ENCODE data around the gene RECQL.

RECQL gene

DNA sequence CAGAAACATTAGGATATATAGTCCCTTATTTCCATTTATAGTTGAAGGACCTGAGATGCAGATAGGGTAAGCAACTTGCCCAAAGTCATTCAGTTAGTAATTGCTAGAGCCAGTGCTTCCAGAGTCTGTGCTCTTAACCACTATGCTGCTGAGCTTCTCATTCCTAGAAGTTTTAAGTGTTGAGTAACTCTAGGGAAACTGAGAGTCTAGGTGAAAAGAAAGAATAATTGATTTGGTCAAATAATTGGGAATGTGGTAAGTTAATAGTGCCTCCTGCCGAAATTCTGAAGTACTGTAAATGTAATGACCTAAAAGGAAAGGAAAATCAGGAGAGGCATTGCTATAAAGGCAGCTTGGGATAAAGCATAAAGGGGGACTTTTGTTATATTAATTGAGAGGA lies 49.9 kb downstream of the RECQL start:
- H3K4me1 ChIP-seq (ENCODE audit: insufficient read depth, insufficient read length): no peaks in the 10 kb centered on the region
- no peak for TF ChIP-seq YY1 (IDR thresholded peaks at IDR 0.05; ENCODE audit: insufficient read depth, insufficient read length)
- no peak for TF ChIP-seq SUZ12 (IDR thresholded peaks at IDR 0.05; ENCODE audit: extremely low read depth, insufficient read depth, insufficient read length)
- no peak for TF ChIP-seq ZNF274 (IDR thresholded peaks at IDR 0.05; ENCODE audit: low read depth, low read length)
- H3K27me3 ChIP-seq (ENCODE audit: insufficient read depth, insufficient read length): no peaks in the 10 kb centered on the region
- DNase-seq (ENCODE audit: low read depth, low spot score): peak; percentile 28
- no peak overlapping the region for H3K9ac ChIP-seq (ENCODE audit: insufficient read length, low read depth)
- H3K9me3 ChIP-seq (ENCODE audit: insufficient read depth, low read length): no peaks in the 10 kb centered on the region
- H3K4me3 ChIP-seq (ENCODE audit: insufficient read length, low read depth): no peak overlapping the region
- H3K36me3 ChIP-seq (ENCODE audit: insufficient read depth, insufficient read length, low read length): peaks cover 2% of the 10 kb centered on the region

- no peaks in the 10 kb centered on the region for H3K27me3 ChIP-seq (ENCODE audit: insufficient read depth, insufficient read length)
- H3K36me3 ChIP-seq (ENCODE audit: insufficient read depth, insufficient read length, low read length): peaks cover 4% of the 10 kb centered on the region
- no peak overlapping the region for H3K4me3 ChIP-seq (ENCODE audit: insufficient read length, low read depth)
- no peaks in the 10 kb centered on the region for H3K9me3 ChIP-seq (ENCODE audit: insufficient read depth, low read length)
- no peak for DNase-seq (ENCODE audit: low read depth, low spot score)
- no peak for TF ChIP-seq SUZ12 (IDR thresholded peaks at IDR 0.05; ENCODE audit: extremely low read depth, insufficient read depth, insufficient read length)
- TF ChIP-seq YY1 (IDR thresholded peaks at IDR 0.05; ENCODE audit: insufficient read depth, insufficient read length): no peak
- TF ChIP-seq ZNF274 (IDR thresholded peaks at IDR 0.05; ENCODE audit: low read depth, low read length): no peak
- H3K9ac ChIP-seq (ENCODE audit: insufficient read length, low read depth): no peak overlapping the region
- no peaks in the 10 kb centered on the region for H3K4me1 ChIP-seq (ENCODE audit: insufficient read depth, insufficient read length)
These were observed 57.0 kb downstream of the RECQL start for GRCh38 chr12:21444193-21445146.

DNA sequence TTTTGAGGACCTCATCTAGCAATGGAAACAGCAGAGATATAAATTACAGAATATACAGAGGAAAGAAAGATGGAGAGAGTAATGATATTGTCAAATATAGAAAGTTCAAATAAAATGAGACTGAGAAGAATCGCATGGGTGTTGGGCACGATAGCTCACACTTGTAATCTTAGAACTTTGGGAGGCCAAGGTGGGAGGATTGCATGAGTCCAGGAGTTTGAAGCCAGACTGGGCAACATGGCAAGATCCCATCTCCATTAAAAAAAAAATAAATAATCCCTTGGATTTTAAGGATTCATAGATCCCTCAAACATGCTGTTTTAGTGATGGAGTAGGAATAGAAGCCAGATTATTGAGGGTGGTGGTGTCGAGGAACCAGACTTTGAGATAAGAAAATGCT lies 62.1 kb downstream of the RECQL start:
- Histone ChIP-seq H3K4me1 (ENCODE audit: insufficient read depth, insufficient read length) (no peaks in the 10 kb centered on the region), H3K9ac (ENCODE audit: insufficient read length, low read depth) (no peak overlapping the region), H3K4me3 (ENCODE audit: insufficient read length, low read depth) (no peak overlapping the region), H3K36me3 (ENCODE audit: insufficient read depth, insufficient read length, low read length) (peaks cover 3% of the 10 kb centered on the region), H3K9me3 (ENCODE audit: insufficient read depth, low read length) (no peaks in the 10 kb centered on the region), H3K27me3 (ENCODE audit: insufficient read depth, insufficient read length) (no peaks in the 10 kb centered on the region)
- no peak for DNase-seq (ENCODE audit: low read depth, low spot score)
- TF ChIP-seq ZNF274 (IDR thresholded peaks at IDR 0.05; ENCODE audit: low read depth, low read length) (no peak), SUZ12 (IDR thresholded peaks at IDR 0.05; ENCODE audit: extremely low read depth, insufficient read depth, insufficient read length) (no peak), YY1 (IDR thresholded peaks at IDR 0.05; ENCODE audit: insufficient read depth, insufficient read length) (no peak)

DNA sequence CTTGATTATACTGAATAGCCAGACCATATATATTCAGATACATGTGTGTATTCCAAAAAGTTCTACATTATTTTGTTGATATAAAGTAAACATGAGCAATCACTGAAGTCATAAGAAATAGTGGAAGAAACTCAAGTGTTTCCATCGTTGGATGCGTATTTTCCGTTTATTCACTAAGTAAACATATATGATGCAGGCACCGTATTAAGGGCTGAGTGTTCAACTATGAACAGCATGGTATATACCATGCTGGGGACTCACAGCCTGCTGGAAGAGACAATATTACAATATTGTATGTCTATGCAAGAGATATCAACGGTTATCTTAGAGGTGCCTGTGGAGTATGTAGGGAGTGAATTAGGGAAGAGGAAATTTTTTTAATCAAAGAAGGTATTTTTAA lies 62.8 kb downstream of the RECQL start:
- Histone ChIP-seq H3K9ac (ENCODE audit: insufficient read length, low read depth) (peak overlapping the region; percentile 74), H3K4me1 (ENCODE audit: insufficient read depth, insufficient read length) (no peaks in the 10 kb centered on the region), H3K4me3 (ENCODE audit: insufficient read length, low read depth) (peak overlapping the region; percentile 71), H3K27me3 (ENCODE audit: insufficient read depth, insufficient read length) (no peaks in the 10 kb centered on the region), H3K36me3 (ENCODE audit: insufficient read depth, insufficient read length, low read length) (peaks cover 3% of the 10 kb centered on the region), H3K9me3 (ENCODE audit: insufficient read depth, low read length) (no peaks in the 10 kb centered on the region)
- no peak for DNase-seq (ENCODE audit: low read depth, low spot score)
- TF ChIP-seq ZNF274 (IDR thresholded peaks at IDR 0.05; ENCODE audit: low read depth, low read length) (no peak), YY1 (IDR thresholded peaks at IDR 0.05; ENCODE audit: insufficient read depth, insufficient read length) (no peak), SUZ12 (IDR thresholded peaks at IDR 0.05; ENCODE audit: extremely low read depth, insufficient read depth, insufficient read length) (no peak)

DNA sequence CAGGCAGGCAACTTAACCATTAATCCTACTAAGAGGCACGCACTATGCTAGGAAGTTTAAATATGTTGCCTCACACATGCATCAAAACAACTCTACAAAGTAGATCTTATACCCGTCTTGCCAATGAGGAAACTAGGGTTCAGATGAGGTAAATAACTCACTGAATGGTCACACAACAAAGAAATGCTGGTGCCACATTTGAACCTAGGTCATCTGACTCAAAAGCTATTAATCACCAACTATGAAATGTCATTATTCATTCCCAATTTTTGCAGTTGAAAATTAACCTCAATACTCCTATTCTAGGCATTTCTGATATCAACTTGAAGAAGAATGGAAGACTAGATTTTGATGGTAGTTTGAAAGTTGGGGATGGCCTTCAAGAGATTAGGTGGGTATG lies 66.7 kb downstream of the RECQL start:
- H3K9me3 ChIP-seq (ENCODE audit: insufficient read depth, low read length): peaks cover 6% of the 10 kb centered on the region; the same call in 1 of the 2 replicates
- no peaks in the 10 kb centered on the region for H3K27me3 ChIP-seq (ENCODE audit: insufficient read depth, insufficient read length)
- H3K4me1 ChIP-seq (ENCODE audit: insufficient read depth, insufficient read length): no peaks in the 10 kb centered on the region
- H3K9ac ChIP-seq (ENCODE audit: insufficient read length, low read depth): no peak overlapping the region
- no peaks in the 10 kb centered on the region for H3K36me3 ChIP-seq (ENCODE audit: insufficient read depth, insufficient read length, low read length)
- H3K4me3 ChIP-seq (ENCODE audit: insufficient read length, low read depth): no peak overlapping the region
- no peak for DNase-seq (ENCODE audit: low read depth, low spot score)
- TF ChIP-seq ZNF274 (IDR thresholded peaks at IDR 0.05; ENCODE audit: low read depth, low read length) (no peak), YY1 (IDR thresholded peaks at IDR 0.05; ENCODE audit: insufficient read depth, insufficient read length) (no peak), SUZ12 (IDR thresholded peaks at IDR 0.05; ENCODE audit: extremely low read depth, insufficient read depth, insufficient read length) (no peak)

DNA sequence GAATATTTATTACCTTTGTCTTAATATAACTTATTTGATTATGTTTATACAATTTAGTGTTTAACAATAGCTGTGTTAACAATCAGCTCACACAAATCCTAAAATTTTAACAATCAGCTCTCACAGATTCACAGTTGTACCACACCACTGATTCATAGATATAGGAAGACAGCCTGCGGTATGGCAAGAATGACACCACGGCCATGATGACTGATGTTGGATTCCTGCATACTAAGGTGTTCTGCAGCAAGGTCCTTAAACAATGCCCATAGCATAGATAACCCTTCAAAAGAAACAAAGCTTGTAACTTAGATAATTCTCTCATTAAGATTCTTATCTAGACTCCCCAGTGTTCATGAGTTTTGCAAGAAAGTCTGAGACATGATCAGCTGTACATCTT lies 67.9 kb downstream of the RECQL start:
- TF ChIP-seq YY1 (IDR thresholded peaks at IDR 0.05; ENCODE audit: insufficient read depth, insufficient read length): no peak
- TF ChIP-seq ZNF274 (IDR thresholded peaks at IDR 0.05; ENCODE audit: low read depth, low read length): no peak
- TF ChIP-seq SUZ12 (IDR thresholded peaks at IDR 0.05; ENCODE audit: extremely low read depth, insufficient read depth, insufficient read length): no peak
- no peak for DNase-seq (ENCODE audit: low read depth, low spot score)
- peaks cover 6% of the 10 kb centered on the region; the same call in 1 of the 2 replicates for H3K9me3 ChIP-seq (ENCODE audit: insufficient read depth, low read length)
- no peaks in the 10 kb centered on the region for H3K4me1 ChIP-seq (ENCODE audit: insufficient read depth, insufficient read length)
- no peaks in the 10 kb centered on the region for H3K27me3 ChIP-seq (ENCODE audit: insufficient read depth, insufficient read length)
- no peak overlapping the region for H3K9ac ChIP-seq (ENCODE audit: insufficient read length, low read depth)
- H3K36me3 ChIP-seq (ENCODE audit: insufficient read depth, insufficient read length, low read length): no peaks in the 10 kb centered on the region
- H3K4me3 ChIP-seq (ENCODE audit: insufficient read length, low read depth): no peak overlapping the region

GRCh38 chr12:21429994-21430393 lies 71.4 kb downstream of the RECQL start:
- H3K9ac ChIP-seq (ENCODE audit: insufficient read length, low read depth): no peak overlapping the region
- H3K9me3 ChIP-seq (ENCODE audit: insufficient read depth, low read length): peaks cover 6% of the 10 kb centered on the region; the same call in 1 of the 2 replicates
- TF ChIP-seq SUZ12 (IDR thresholded peaks at IDR 0.05; ENCODE audit: extremely low read depth, insufficient read depth, insufficient read length) (no peak), YY1 (IDR thresholded peaks at IDR 0.05; ENCODE audit: insufficient read depth, insufficient read length) (no peak), ZNF274 (IDR thresholded peaks at IDR 0.05; ENCODE audit: low read depth, low read length) (no peak)

More at GRCh38 chr12:21429994-21430393, 71.4 kb downstream of the RECQL start:
- H3K4me1 ChIP-seq (ENCODE audit: insufficient read depth, insufficient read length): no peaks in the 10 kb centered on the region
- no peaks in the 10 kb centered on the region for H3K27me3 ChIP-seq (ENCODE audit: insufficient read depth, insufficient read length)
- H3K36me3 ChIP-seq (ENCODE audit: insufficient read depth, insufficient read length, low read length): no peaks in the 10 kb centered on the region
- DNase-seq (ENCODE audit: low read depth, low spot score): no peak
- H3K4me3 ChIP-seq (ENCODE audit: insufficient read length, low read depth): no peak overlapping the region

Data from NT2/D1 (cell line).